HEK293 (cell line): ENCODE data around the gene DIPK2B.

Experiments
- CTCF ChIA-PET: fragments of 350-600 bp; formaldehyde crosslinking; extraction: SDS; loops from one replicate; lab custom pipeline; 2021; ENCODE audit warnings: antibody characterized with exemption; lab: Yijun Ruan, JAX
- POLR2A ChIA-PET: fragments of 300-600 bp; formaldehyde crosslinking; extraction: SDS; loops from one replicate; lab custom pipeline; 2020; ENCODE audit warnings: antibody characterized with exemption, inconsistent platforms; lab: Yijun Ruan, JAX
- H3K27ac ChIP-seq: fragments of 200-500 bp; sonication (Bioruptor generic); 2 replicates; pipeline ENCODE4 v1.5.1; 2014; ENCODE audit warnings: low read depth, low read length, control low read depth, inconsistent platforms; ENCODE audit errors: extremely low read depth
- H3K36me3 ChIP-seq, 2 experiments: fragments of 200-500 bp in 1 of 2; sonication (Bioruptor generic) in 1 of 2; 1 replicate in 1 of 2; 2 replicates in 1 of 2; pipeline ENCODE4 v1.5.1; 2014 to 2017; ENCODE audit warnings: inconsistent platforms in 2 of 2, low read length in 2 of 2; ENCODE audit not compliant: control insufficient read depth in 2 of 2, insufficient read depth in 1 of 2
- H3K4me1 ChIP-seq: fragments of 200-500 bp; sonication (Bioruptor generic); 2 replicates; pipeline ENCODE4 v1.5.1; 2014; ENCODE audit warnings: mild to moderate bottlenecking, low read length, inconsistent platforms; ENCODE audit not compliant: control insufficient read depth, insufficient read depth
- H3K4me3 ChIP-seq: 2 replicates; pipeline ENCODE4 v1.5.1; 2011; ENCODE audit warnings: low read depth, mild to moderate bottlenecking, control low read depth, low read length, moderate library complexity
- H3K9me3 ChIP-seq: fragments of 200-500 bp; sonication (Bioruptor generic); 2 replicates; pipeline ENCODE4 v1.5.1; 2014; ENCODE audit warnings: low read depth, low read length, inconsistent platforms; ENCODE audit not compliant: control insufficient read depth, insufficient read depth
- BCL6B ChIP-seq: fragments of 450-650 bp; formaldehyde crosslinking; IDR thresholded peaks from 2 replicates; pipeline ENCODE4 v1.5.1; 2017; ENCODE audit warnings: missing biosample characterization, missing genetic modification characterization
- GLIS2 ChIP-seq: fragments of 450-650 bp; formaldehyde crosslinking; IDR thresholded peaks from 2 replicates; pipeline ENCODE4 v1.5.1; 2016; ENCODE audit warnings: missing biosample characterization, missing genetic modification characterization
- KLF1 ChIP-seq: fragments of 450-650 bp; formaldehyde crosslinking; IDR thresholded peaks from 2 replicates; pipeline ENCODE4 v1.5.1; 2016; ENCODE audit warnings: missing biosample characterization, missing genetic modification characterization
- MEIS1 ChIP-seq: sonication (generic); formaldehyde crosslinking; IDR thresholded peaks from 2 replicates; pipeline ENCODE4 v1.8.1; 2022; ENCODE audit warnings: missing genetic modification reagents, mild to moderate bottlenecking, borderline replicate concordance
- PBX3 ChIP-seq: sonication (generic); formaldehyde crosslinking; IDR thresholded peaks from 2 replicates; pipeline ENCODE4 v1.8.1; 2022; ENCODE audit warnings: mild to moderate bottlenecking, moderate library complexity, missing genetic modification reagents
- TCF7L2 ChIP-seq: IDR thresholded peaks from 2 replicates; pipeline ENCODE4 v1.6.1; 2011; ENCODE audit warnings: low read depth, mild to moderate bottlenecking, inconsistent platforms, low read length, moderate library complexity, borderline replicate concordance
- YY1 ChIP-seq: fragments of 450-650 bp; formaldehyde crosslinking; IDR thresholded peaks from 2 replicates; pipeline ENCODE4 v1.5.1; 2018; ENCODE audit warnings: missing biosample characterization, missing genetic modification characterization
- ZBTB1 ChIP-seq: fragments of 450-650 bp; formaldehyde crosslinking; IDR thresholded peaks from 2 replicates; pipeline ENCODE4 v1.5.1; 2016; ENCODE audit warnings: missing biosample characterization, missing genetic modification characterization
- ZBTB17 ChIP-seq: fragments of 450-650 bp; formaldehyde crosslinking; IDR thresholded peaks from 2 replicates; pipeline ENCODE4 v1.5.1; 2016; ENCODE audit warnings: missing biosample characterization, missing genetic modification characterization
- ZNF112 ChIP-seq: fragments of 450-650 bp; formaldehyde crosslinking; IDR thresholded peaks from 2 replicates; pipeline ENCODE4 v1.5.0; 2017; ENCODE audit warnings: missing biosample characterization, missing genetic modification characterization
- ZNF132 ChIP-seq: fragments of 450-650 bp; formaldehyde crosslinking; IDR thresholded peaks from 2 replicates; pipeline ENCODE4 v1.5.1; 2017; ENCODE audit warnings: missing biosample characterization, missing genetic modification characterization, borderline replicate concordance
- ZNF140 ChIP-seq: fragments of 450-650 bp; formaldehyde crosslinking; IDR thresholded peaks from 2 replicates; pipeline ENCODE4 v1.5.1; 2016; ENCODE audit warnings: missing biosample characterization, missing genetic modification characterization
- ZNF16 ChIP-seq: fragments of 450-650 bp; formaldehyde crosslinking; IDR thresholded peaks from 2 replicates; pipeline ENCODE4 v1.5.1; 2016; ENCODE audit warnings: low read depth, missing biosample characterization, missing genetic modification characterization
- ZNF350 ChIP-seq: fragments of 450-650 bp; formaldehyde crosslinking; IDR thresholded peaks from 2 replicates; pipeline ENCODE4 v1.5.0; 2017; ENCODE audit warnings: missing biosample characterization, mild to moderate bottlenecking, missing genetic modification characterization
- ZNF398 ChIP-seq: fragments of 450-650 bp; formaldehyde crosslinking; IDR thresholded peaks from 2 replicates; pipeline ENCODE4 v1.5.1; 2017; ENCODE audit warnings: missing biosample characterization, missing genetic modification characterization
- ZNF549 ChIP-seq: fragments of 450-650 bp; IDR thresholded peaks from 2 replicates; pipeline ENCODE4 v1.5.1; 2018; ENCODE audit warnings: missing biosample characterization, missing genetic modification characterization, mild to moderate bottlenecking, inconsistent platforms, moderate library complexity
- ZNF560 ChIP-seq: fragments of 450-650 bp; formaldehyde crosslinking; IDR thresholded peaks from 2 replicates; pipeline ENCODE4 v1.5.1; 2017; ENCODE audit warnings: missing biosample characterization, missing genetic modification characterization, borderline replicate concordance
- ZNF561 ChIP-seq: fragments of 450-650 bp; IDR thresholded peaks from 2 replicates; pipeline ENCODE4 v1.5.1; 2018; ENCODE audit warnings: missing biosample characterization, missing genetic modification characterization, borderline replicate concordance
- ZNF596 ChIP-seq: fragments of 450-650 bp; IDR thresholded peaks from 2 replicates; pipeline ENCODE4 v1.5.0; 2018; ENCODE audit warnings: missing biosample characterization, mild to moderate bottlenecking, missing genetic modification characterization, moderate library complexity
- ZNF629 ChIP-seq: fragments of 450-650 bp; formaldehyde crosslinking; IDR thresholded peaks from 2 replicates; pipeline ENCODE4 v1.5.1; 2017; ENCODE audit warnings: missing biosample characterization, missing genetic modification characterization
- ZNF837 ChIP-seq: fragments of 450-650 bp; formaldehyde crosslinking; IDR thresholded peaks from 2 replicates; pipeline ENCODE4 v1.5.1; 2016; ENCODE audit warnings: missing biosample characterization, missing genetic modification characterization
- ZSCAN23 ChIP-seq: fragments of 450-650 bp; formaldehyde crosslinking; IDR thresholded peaks from 2 replicates; pipeline ENCODE4 v1.5.1; 2016; ENCODE audit warnings: missing biosample characterization, missing genetic modification characterization

The DIPK2B gene

GRCh38 chrX:45202171-45202570 is 1.5 kb upstream of the DIPK2B start:
- TF ChIP-seq ZNF350 (tag by site-specific recombination) (0 out of 2 replicates have a peak, but pooled peaks have one; percentile 51), ZBTB1 (tag by site-specific recombination) (no peak)
- POLR2A ChIA-PET, result no interaction called here
- CTCF ChIA-PET, result interaction anchor here (0.9 to 1.7 kb wide), 2 partner anchors 14 to 313 kb away, joined by 3 to 9 read pairs; no protein-coding TSS in a partner anchor
- Histone ChIP-seq H3K9me3 (no peaks in the 10 kb centered on the region), H3K4me3 (no peak overlapping the region), H3K27ac (no peak overlapping the region), H3K36me3 (no peaks in the 10 kb centered on the region), H3K4me1 (no peaks in the 10 kb centered on the region)

- no peak overlapping the region for H3K27ac ChIP-seq
- TF ChIP-seq ZSCAN23 (tag by site-specific recombination), result no peak
- TF ChIP-seq ZNF596 (tag by site-specific recombination), result no peak
- TF ChIP-seq BCL6B (tag by site-specific recombination), result no peak
- TF ChIP-seq ZNF398 (tag by site-specific recombination), result no peak
- TF ChIP-seq TCF7L2, result no peak
- TF ChIP-seq PBX3, result no peak
- TF ChIP-seq ZNF837 (tag by site-specific recombination), result no peak
- no peak for TF ChIP-seq ZNF549 (tag by site-specific recombination)
- TF ChIP-seq YY1 (tag by site-specific recombination), result no peak
- no peak for TF ChIP-seq GLIS2 (tag by site-specific recombination)
- no peak for TF ChIP-seq ZNF112
- no peak for TF ChIP-seq ZNF132 (tag by site-specific recombination)
- TF ChIP-seq ZNF140 (tag by site-specific recombination), result no peak
- no peak for TF ChIP-seq ZNF561
- no peak for TF ChIP-seq ZNF16 (tag by site-specific recombination)
- no peak for TF ChIP-seq ZNF629 (tag by site-specific recombination)
- TF ChIP-seq MEIS1 (CRISPR knock-in tag), result no peak
- TF ChIP-seq ZBTB17 (tag by site-specific recombination), result no peak
- TF ChIP-seq ZNF560 (tag by site-specific recombination), result no peak
- no peak for TF ChIP-seq KLF1 (tag by site-specific recombination)
- H3K4me3 ChIP-seq, result no peak overlapping the region
- H3K36me3 ChIP-seq, result no peaks in the 10 kb centered on the region
- ChIA-PET CTCF (interaction anchor here (1.9 kb wide), 1 partner anchor 11 kb away, joined by 8 read pairs; no protein-coding TSS in a partner anchor), POLR2A (no interaction called here)
- no peaks in the 10 kb centered on the region for H3K4me1 ChIP-seq
- H3K9me3 ChIP-seq, result no peaks in the 10 kb centered on the region
These were observed 2.0 kb downstream of the DIPK2B start for GRCh38 chrX:45198706-45199105.
